ENCODE data around the gene CAPRIN2.
A peak's percentile ranks its signal among the peaks of the same experiment; 100 is the strongest.

Gene CAPRIN2

GRCh38 chr12:30698346-30698745 is 56.4 kb downstream of the CAPRIN2 start:
- no peak for DNase-seq (ENCODE audit: low read depth)

- DNase-seq (ENCODE audit: low read depth): no peak
Measured at GRCh38 chr12:30696943-30697342, 57.8 kb downstream of the CAPRIN2 start.

- no peak for DNase-seq (ENCODE audit: low read depth)
Measured at GRCh38 chr12:30696486-30696885, 58.3 kb downstream of the CAPRIN2 start.

- DNase-seq (ENCODE audit: low read depth): no peak
Measured at GRCh38 chr12:30696103-30696408, 58.7 kb downstream of the CAPRIN2 start.

- peak; percentile 67 for DNase-seq (ENCODE audit: low read depth)
Measured at GRCh38 chr12:30695199-30696102, 59.3 kb downstream of the CAPRIN2 start, which contains the start of gene IPO8. TSS of gene IPO8 (minus strand) at chr12:30695869. CDS start at chr12:30695647, 222 bp downstream.

- DNase-seq (ENCODE audit: low read depth): no peak
Measured at GRCh38 chr12:30694412-30695198, 60.1 kb downstream of the CAPRIN2 start.

- DNase-seq (ENCODE audit: low read depth): no peak
Measured at GRCh38 chr12:30692470-30692869, 62.3 kb downstream of the CAPRIN2 start.

- DNase-seq (ENCODE audit: low read depth): no peak
Measured at GRCh38 chr12:30691122-30691879, 63.5 kb downstream of the CAPRIN2 start.

- no peak for DNase-seq (ENCODE audit: low read depth)
Measured at GRCh38 chr12:30687265-30687986, 67.3 kb downstream of the CAPRIN2 start.

GRCh38 chr12:30679241-30679640 is 75.5 kb downstream of the CAPRIN2 start:
- no peak for DNase-seq (ENCODE audit: low read depth)

GRCh38 chr12:30678221-30678620 is 76.5 kb downstream of the CAPRIN2 start:
- DNase-seq (ENCODE audit: low read depth): no peak

GRCh38 chr12:30661210-30661609 is 93.5 kb downstream of the CAPRIN2 start:
- no peak for DNase-seq (ENCODE audit: low read depth)
